Right ventricle myocardium superior (tissue), 1 donor: ENCODE measurements around the gene HSPB6. TPM values are rescaled to one million over a fixed set of nuclear protein-coding genes. Genes with fewer than 3 reads are reported as not detected.

ENCODE experiments used
- ATAC-seq: fragments of 200-7000 bp; cut with Tn5 transposase; one replicate; pipeline ENCODE4 v1.9.1; 2020; ENCODE audit warnings: mild to moderate bottlenecking; ENCODE audit not compliant: poor library complexity
- DNase-seq: peaks from one replicate; pipeline ENCODE4 v3.0.0-alpha.2; 2020
- intact Hi-C: fragments of 100-400 bp; cut with DNase I; formaldehyde crosslinking; loops from one replicate; pipeline ENCODE4 v1.11.2; 2022
- total RNA-seq: library from RNA; stranded (reverse); fragmentation: NEBNext Ultra II Directional; extraction: Animal tissue kit (Norgen Biotek cat#: 25700); gene quantifications from one replicate; pipeline ENCODE4 v1.2.1, GENCODE V29; 2021
- donor health status: DM: no; HTN: yes; CAD: no; lungs with severe emphysema.

Gene HSPB6
- total RNA-seq, 1 donor from 2014 or later: 570 TPM

DNA sequence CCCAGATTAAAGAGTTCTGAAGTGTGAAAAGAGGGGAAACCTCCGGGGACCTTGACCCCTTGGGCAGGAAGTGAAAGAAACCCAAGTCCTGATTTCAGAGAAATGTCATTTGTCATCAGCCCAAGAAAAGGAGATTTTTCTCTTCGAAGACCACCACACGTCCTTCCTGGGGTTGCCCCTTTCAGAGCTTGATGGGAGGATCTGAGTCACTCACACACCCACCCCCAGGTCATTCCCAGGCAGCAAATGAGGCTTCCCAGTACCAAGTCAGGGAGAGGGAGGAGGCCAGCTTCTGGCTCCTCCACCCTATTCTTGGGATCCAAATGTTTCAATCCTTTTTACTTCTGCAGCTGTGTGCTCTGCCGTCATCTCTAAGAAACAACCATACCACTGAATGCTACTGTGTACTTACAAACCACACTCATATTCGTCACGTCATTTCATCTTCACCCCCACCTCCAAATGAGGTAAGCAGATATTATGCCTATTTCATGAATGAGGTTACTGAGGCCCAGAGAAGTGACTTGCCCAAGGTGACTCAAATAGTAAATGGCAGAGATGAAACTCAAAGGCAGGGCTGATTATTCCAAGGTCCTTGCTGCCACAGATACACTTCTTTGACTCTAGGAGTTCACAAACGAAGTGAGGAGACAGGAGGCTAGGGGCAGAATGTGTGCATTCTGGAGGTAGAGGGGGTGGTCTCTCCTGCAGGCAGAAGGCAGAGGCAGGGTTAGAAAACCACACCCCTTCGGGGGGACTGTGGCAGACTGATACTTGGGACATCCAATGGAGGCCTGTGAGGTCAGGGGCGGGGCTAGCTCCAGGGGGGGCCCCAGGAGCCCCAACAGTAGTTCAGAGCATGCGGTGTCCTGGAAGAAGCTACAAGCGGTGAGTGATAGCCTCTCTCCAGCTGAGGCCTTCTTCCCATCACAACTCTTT is 44.0 kb downstream of the HSPB6 start:
- intact Hi-C loops: loop anchor here (10.0 kb wide), 2 partner anchors 168 to 222 kb away; partner anchors contain the start of genes LRFN3 and TMEM147
- DNase-seq (no peak), ATAC-seq (no peak)

DNA sequence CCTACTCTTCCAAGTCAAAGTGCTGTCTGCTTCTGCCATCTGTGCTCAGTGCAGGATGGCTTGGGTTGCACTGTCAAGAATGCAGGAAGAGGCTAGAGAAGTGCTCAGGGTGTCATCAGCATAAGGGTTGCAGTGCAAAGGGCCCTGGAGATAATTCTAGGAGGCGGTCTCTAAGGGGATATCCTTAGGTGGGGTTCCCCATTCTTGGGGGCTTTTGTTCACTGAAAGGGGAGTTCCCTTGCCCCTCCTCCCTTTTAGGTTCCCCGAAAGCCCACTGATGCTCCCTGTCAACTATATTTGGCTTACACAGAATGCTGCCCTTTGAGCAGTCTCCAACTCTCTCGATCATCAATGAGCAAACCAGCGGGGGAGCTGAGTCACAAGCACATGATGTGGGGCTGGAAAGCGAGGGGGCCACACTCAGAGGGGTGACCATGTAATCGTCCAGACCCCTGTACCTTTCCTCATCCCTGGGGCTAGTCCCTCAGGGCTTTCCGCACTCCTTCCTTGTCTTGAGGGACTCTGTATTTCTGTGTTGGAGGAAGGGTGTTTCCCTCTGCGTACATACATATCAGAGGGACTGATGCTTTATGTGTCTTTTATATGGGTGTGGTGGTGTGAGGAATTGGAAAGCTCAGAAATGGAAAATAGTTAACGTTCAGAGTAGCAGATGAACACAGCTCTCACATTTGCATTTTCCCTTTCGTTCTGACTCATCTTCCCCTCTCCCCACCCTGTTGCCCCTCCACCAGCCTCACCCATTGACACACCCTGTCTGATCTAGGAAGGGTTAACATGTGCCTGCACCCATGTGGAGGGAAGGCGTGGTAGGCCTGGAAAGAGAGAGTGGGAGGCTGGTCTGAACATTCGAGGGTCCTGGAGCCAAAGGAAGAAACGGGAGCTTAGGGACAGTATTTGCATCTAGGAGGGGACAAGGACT is 45.8 kb downstream of the HSPB6 start:
- no peak for ATAC-seq
- intact Hi-C loops: loop anchor here (10.0 kb wide), 2 partner anchors 166 to 224 kb away; partner anchors contain the start of genes LRFN3 and TMEM147

GRCh38 chr19:35708391-35708790 is 48.4 kb downstream of the HSPB6 start:
- DNase-seq (no peak), ATAC-seq (no peak)
- intact Hi-C loops: no loop called here

More for the DNA sequence above, 45.8 kb downstream of the HSPB6 start:
- DNase-seq: no peak

Other genes starting within 250 kb of the HSPB6 start
- 3.6 TPM for gene DMKN, start 243.4 kb downstream of the HSPB6 start, total RNA-seq
- not detected for gene SBSN, start 228.7 kb downstream of the HSPB6 start, total RNA-seq
- gene GAPDHS, start 223.6 kb downstream of the HSPB6 start, total RNA-seq: not detected
- 75.7 TPM for gene TMEM147, start 211.4 kb downstream of the HSPB6 start, total RNA-seq
- not detected for gene ATP4A, start 193.4 kb downstream of the HSPB6 start, total RNA-seq
- gene PMIS2, start 170.9 kb downstream of the HSPB6 start, total RNA-seq: not detected
- gene HAUS5, start 144.3 kb downstream of the HSPB6 start, total RNA-seq: 3.3 TPM
- gene RBM42, start 128.0 kb downstream of the HSPB6 start, total RNA-seq: 48.9 TPM
- 0.32 TPM for gene ETV2, start 115.3 kb downstream of the HSPB6 start, total RNA-seq
- 1,337 TPM for gene COX6B1, start 108.7 kb downstream of the HSPB6 start, total RNA-seq
- not detected for gene UPK1A, start 90.5 kb downstream of the HSPB6 start, total RNA-seq
- not detected for gene ZBTB32, start 52.5 kb downstream of the HSPB6 start, total RNA-seq
- gene KMT2B, start 39.0 kb downstream of the HSPB6 start, total RNA-seq: 16.3 TPM
- 2.9 TPM for gene IGFLR1, start 14.6 kb downstream of the HSPB6 start, total RNA-seq
- gene U2AF1L4, start 11.6 kb downstream of the HSPB6 start, total RNA-seq: 22.6 TPM
- gene PSENEN, start 11.4 kb downstream of the HSPB6 start, total RNA-seq: 40.7 TPM
- 5.2 TPM for gene LIN37, start 8.5 kb downstream of the HSPB6 start, total RNA-seq
- 5.9 TPM for gene PROSER3, start 1.1 kb upstream of the HSPB6 start, total RNA-seq
- gene ARHGAP33, start 18.5 kb upstream of the HSPB6 start, total RNA-seq: 3.0 TPM
- gene PRODH2, start 55.8 kb upstream of the HSPB6 start, total RNA-seq: not detected
- gene NPHS1, start 95.5 kb upstream of the HSPB6 start, total RNA-seq: not detected
- not detected for gene KIRREL2, start 99.9 kb upstream of the HSPB6 start, total RNA-seq
- gene APLP1, start 111.5 kb upstream of the HSPB6 start, total RNA-seq: 17.8 TPM
- gene NFKBID, start 143.5 kb upstream of the HSPB6 start, total RNA-seq: 2.6 TPM
- gene HCST, start 145.5 kb upstream of the HSPB6 start, total RNA-seq: 4.1 TPM
- gene TYROBP, start 151.3 kb upstream of the HSPB6 start, total RNA-seq: 28.3 TPM
- 6.1 TPM for gene LRFN3, start 179.3 kb upstream of the HSPB6 start, total RNA-seq
- 10.2 TPM for gene SDHAF1, start 238.2 kb upstream of the HSPB6 start, total RNA-seq